MCF 10A (cell line): ENCODE measurements around the gene NUBP2. TPM values are rescaled to one million over a fixed set of nuclear protein-coding genes. Genes with fewer than 3 reads are reported as not detected.

Experiments used
- BruUV-seq: library from RNA; stranded (reverse); fragments of 400-500 nt; replicated peaks from 2 replicates; lab custom pipeline; 2021; lab: Mats Ljungman, UMichigan
- CTCF ChIA-PET: fragments of 300-600 bp; sonication (Branson Sonifier 250); formaldehyde crosslinking; extraction: SDS; loops from one replicate; lab custom pipeline; 2021; ENCODE audit warnings: antibody characterized with exemption, inconsistent platforms; lab: Yijun Ruan, JAX
- POLR2A ChIA-PET: fragments of 300-600, 350-650 bp; sonication (Branson Sonifier 250); formaldehyde crosslinking; extraction: SDS; loops from one replicate; lab custom pipeline; 2020; ENCODE audit warnings: antibody characterized with exemption, inconsistent platforms; lab: Yijun Ruan, JAX
- DNase-seq: peaks from one replicate; pipeline ENCODE4 v3.0.0-alpha.2; 2018; ENCODE audit not compliant: unreplicated experiment
- H3K27ac Mint-ChIP-seq: one replicate; pipeline ENCODE4 v1.8.0; 2022; ENCODE audit warnings: mild to moderate bottlenecking, low read depth, mixed read lengths; ENCODE audit not compliant: unreplicated experiment
- H3K27me3 Mint-ChIP-seq: one replicate; pipeline ENCODE4 v1.8.0; 2022; ENCODE audit warnings: mixed read lengths; ENCODE audit not compliant: insufficient read depth, unreplicated experiment
- H3K36me3 Mint-ChIP-seq: one replicate; pipeline ENCODE4 v1.8.0; 2022; ENCODE audit warnings: mild to moderate bottlenecking, moderate library complexity, mixed read lengths; ENCODE audit not compliant: insufficient read depth, unreplicated experiment
- H3K4me1 Mint-ChIP-seq: one replicate; pipeline ENCODE4 v1.8.0; 2022; ENCODE audit warnings: mixed read lengths; ENCODE audit not compliant: insufficient read depth, unreplicated experiment
- H3K4me3 Mint-ChIP-seq: one replicate; pipeline ENCODE4 v1.8.0; 2022; ENCODE audit warnings: mild to moderate bottlenecking, moderate library complexity, mixed read lengths; ENCODE audit not compliant: unreplicated experiment
- H3K9me3 Mint-ChIP-seq: one replicate; pipeline ENCODE4 v1.8.0; 2022; ENCODE audit warnings: mixed read lengths; ENCODE audit not compliant: unreplicated experiment
- CTCF ChIP-seq: fragments of 200-600 bp; IDR thresholded peaks from one replicate; pipeline ENCODE4 v1.8.0; 2022; ENCODE audit warnings: antibody characterized with exemption, mild to moderate bottlenecking; ENCODE audit not compliant: unreplicated experiment
- intact Hi-C: fragments of 100-400 bp; cut with micrococcal nuclease; formaldehyde crosslinking; loops from 2 replicates; pipeline ENCODE4 v1.14.1; 2022
- microRNA-seq: library from miRNA; unstranded; fragments of <30 nt; microRNA quantifications from one replicate; pipeline ENCODE4 v1.2.0, GENCODE V29; 2022
- total RNA-seq: library from RNA; stranded (reverse); gene quantifications from 2 replicates; pipeline ENCODE4 v1.2.3, GENCODE V29; 2022

NUBP2 gene
- total RNA-seq, 1 experiment from 2014 or later, result 71.3 TPM

- no peak for TF ChIP-seq CTCF
- no peak for DNase-seq
- ChIA-PET CTCF (interaction anchor here (0.6 kb wide), 1 partner anchor 109 kb away, joined by 3 read pairs; no protein-coding TSS in a partner anchor), POLR2A (interaction anchor here (1.4 to 1.6 kb wide), 3 partner anchors 29 to 322 kb away, joined by 5 to 8 read pairs (median 7); partner anchors contain the start of genes NUBP2, SPSB3 and TRAF7)
- no TSS peak for BruUV-seq
- Mint-ChIP-seq H3K27me3 (no peaks in the 10 kb centered on the region), H3K4me1 (peaks cover 17% of the 10 kb centered on the region), H3K4me3 (no peak overlapping the region), H3K9me3 (no peaks in the 10 kb centered on the region), H3K36me3 (peaks cover 12% of the 10 kb centered on the region), H3K27ac (peak overlapping the region; percentile 44)
- intact Hi-C loops, result no loop called here
These were observed 50.2 kb downstream of the NUBP2 start for GRCh38 chr16:1832838-1833454.

GRCh38 chr16:1834096-1834495 is 51.3 kb downstream of the NUBP2 start:
- H3K4me1 Mint-ChIP-seq, result peaks cover 13% of the 10 kb centered on the region
- POLR2A ChIA-PET, result interaction anchor here (0.6 to 1.6 kb wide), 4 partner anchors 51 to 321 kb away, joined by 3 to 7 read pairs (median 6); partner anchors contain the start of genes EME2, MRPS34, NUBP2 and SPSB3
- no peak overlapping the region for H3K4me3 Mint-ChIP-seq
- peak overlapping the region; percentile 44 for H3K27ac Mint-ChIP-seq
- no peak for TF ChIP-seq CTCF
- no TSS peak for BruUV-seq
- intact Hi-C loops, result no loop called here
- H3K9me3 Mint-ChIP-seq, result no peaks in the 10 kb centered on the region
- peaks cover 9% of the 10 kb centered on the region for H3K36me3 Mint-ChIP-seq
- no peaks in the 10 kb centered on the region for H3K27me3 Mint-ChIP-seq
- CTCF ChIA-PET, result no interaction called here
- no peak for DNase-seq

Small RNA genes lying within 50 kb of the gene (microRNA-seq; reads per million reads assigned to microRNA genes)
- 3.3 reads per million, percentile 24 among the genes with 10 or more reads in this experiment for gene MIR3177

Other genes starting within 250 kb of the NUBP2 start
- gene TMEM204, start 249.3 kb upstream of the NUBP2 start, total RNA-seq, result not detected in 2 replicates
- gene IFT140, start 170.9 kb upstream of the NUBP2 start, total RNA-seq, result 18.6 and 19.7 TPM in 2 replicates
- gene CRAMP1, start 170.6 kb upstream of the NUBP2 start, total RNA-seq, result 21.8 and 26.3 TPM in 2 replicates
- gene JPT2, start 104.7 kb upstream of the NUBP2 start, total RNA-seq, result 111 and 131 TPM in 2 replicates
- 77.4 and 86.6 TPM in 2 replicates for gene MAPK8IP3, start 76.8 kb upstream of the NUBP2 start, total RNA-seq
- gene NME3, start 11.4 kb upstream of the NUBP2 start, total RNA-seq, result 44.0 and 44.8 TPM in 2 replicates
- 20.6 TPM in 2 replicates for gene EME2, start 10.2 kb upstream of the NUBP2 start, total RNA-seq
- gene MRPS34, start 9.8 kb upstream of the NUBP2 start, total RNA-seq, result 82.2 and 102 TPM in 2 replicates
- 21.6 and 22.2 TPM in 2 replicates for gene SPSB3, start 389 bp upstream of the NUBP2 start, total RNA-seq
- not detected in 2 replicates for gene IGFALS, start 10.7 kb downstream of the NUBP2 start, total RNA-seq
- gene HAGH, start 43.9 kb downstream of the NUBP2 start, total RNA-seq, result 44.5 and 69.8 TPM in 2 replicates
- 18.4 and 21.4 TPM in 2 replicates for gene FAHD1, start 44.2 kb downstream of the NUBP2 start, total RNA-seq
- not detected in 2 replicates for gene MEIOB, start 89.2 kb downstream of the NUBP2 start, total RNA-seq
- gene HS3ST6, start 135.5 kb downstream of the NUBP2 start, total RNA-seq, result not detected in 2 replicates
- 5.8 and 7.4 TPM in 2 replicates for gene MSRB1, start 160.2 kb downstream of the NUBP2 start, total RNA-seq
- gene RPL3L, start 171.7 kb downstream of the NUBP2 start, total RNA-seq, result not detected in 2 replicates
- gene NDUFB10, start 176.6 kb downstream of the NUBP2 start, total RNA-seq, result 202 TPM in 2 replicates
- gene RPS2, start 181.9 kb downstream of the NUBP2 start, total RNA-seq, result 4,760 and 4,836 TPM in 2 replicates
- 0.39 TPM in 1 of 2 replicates, not detected in the other for gene RNF151, start 183.9 kb downstream of the NUBP2 start, total RNA-seq
- 25.8 and 26.8 TPM in 2 replicates for gene TBL3, start 189.1 kb downstream of the NUBP2 start, total RNA-seq
- gene NOXO1, start 198.5 kb downstream of the NUBP2 start, total RNA-seq, result 1.1 TPM in 1 of 2 replicates, not detected in the other
- gene GFER, start 201.2 kb downstream of the NUBP2 start, total RNA-seq, result 34.6 and 40.8 TPM in 2 replicates
- gene SYNGR3, start 207.0 kb downstream of the NUBP2 start, total RNA-seq, result 0.68 and 1.1 TPM in 2 replicates
- gene ZNF598, start 226.9 kb downstream of the NUBP2 start, total RNA-seq, result 177 and 252 TPM in 2 replicates
- 4.9 and 7.7 TPM in 2 replicates for gene NPW, start 236.8 kb downstream of the NUBP2 start, total RNA-seq
- gene NHERF2, start 243.9 kb downstream of the NUBP2 start, total RNA-seq, result 8.5 and 14.5 TPM in 2 replicates